ENCODE measurements around the gene TNRC6A.

The TNRC6A gene

GRCh38 chr16:24848065-24848464 lies 118.6 kb downstream of the TNRC6A start:
- TF ChIP-seq CTCF (conservative IDR thresholded peaks at IDR 0.05; ENCODE audit: low read depth, low read length): no peak
- no peak overlapping the region for H3K4me3 ChIP-seq (ENCODE audit: low read length)
- peak; percentile 39 for DNase-seq (ENCODE audit: low read depth)

GRCh38 chr16:24849641-24850040 lies 120.2 kb downstream of the TNRC6A start:
- H3K4me3 ChIP-seq (ENCODE audit: low read length): no peak overlapping the region
- DNase-seq (ENCODE audit: low read depth): no peak
- no peak for TF ChIP-seq CTCF (conservative IDR thresholded peaks at IDR 0.05; ENCODE audit: low read depth, low read length)

- no peak for TF ChIP-seq CTCF (conservative IDR thresholded peaks at IDR 0.05; ENCODE audit: low read depth, low read length)
- no peak for DNase-seq (ENCODE audit: low read depth)
These were observed 121.0 kb downstream of the TNRC6A start for GRCh38 chr16:24850289-24850938.

GRCh38 chr16:24851700-24852099 lies 122.2 kb downstream of the TNRC6A start:
- H3K4me3 ChIP-seq (ENCODE audit: low read length): no peak overlapping the region
- TF ChIP-seq CTCF (conservative IDR thresholded peaks at IDR 0.05; ENCODE audit: low read depth, low read length): no peak
- DNase-seq (ENCODE audit: low read depth): no peak

More at GRCh38 chr16:24850289-24850938, 121.0 kb downstream of the TNRC6A start:
- H3K4me3 ChIP-seq (ENCODE audit: low read length): no peak overlapping the region

GRCh38 chr16:24852281-24852721 lies 122.8 kb downstream of the TNRC6A start:
- DNase-seq (ENCODE audit: low read depth): no peak
- TF ChIP-seq CTCF (conservative IDR thresholded peaks at IDR 0.05; ENCODE audit: low read depth, low read length): no peak
- H3K4me3 ChIP-seq (ENCODE audit: low read length): no peak overlapping the region

GRCh38 chr16:24853169-24853824 lies 123.8 kb downstream of the TNRC6A start:
- TF ChIP-seq CTCF (conservative IDR thresholded peaks at IDR 0.05; ENCODE audit: low read depth, low read length): no peak
- H3K4me3 ChIP-seq (ENCODE audit: low read length): no peak overlapping the region
- no peak for DNase-seq (ENCODE audit: low read depth)

- DNase-seq (ENCODE audit: low read depth): peak; percentile 43
- no peak overlapping the region for H3K4me3 ChIP-seq (ENCODE audit: low read length)
- TF ChIP-seq CTCF (conservative IDR thresholded peaks at IDR 0.05; ENCODE audit: low read depth, low read length): no peak
These were observed 124.4 kb downstream of the TNRC6A start for GRCh38 chr16:24853830-24854229.

Measured in retinal pigment epithelial cell (primary cell).